GM19324 (cell line): ENCODE results near the gene MMP20.

Experiments
- ATAC-seq: cut with Tn5 transposase; IDR thresholded peaks from one replicate; pipeline ENCODE4 v1.9.1; 2021; ENCODE audit warnings: mild to moderate bottlenecking, moderate library complexity; ENCODE audit not compliant: unreplicated experiment, low FRiP score

The MMP20 gene

GRCh38 chr11:102596578-102596977, 28.6 kb downstream of the MMP20 start:
- ATAC-seq, result no peak

GRCh38 chr11:102592634-102593581, 32.2 kb downstream of the MMP20 start:
- ATAC-seq, result no peak

- ATAC-seq, result no peak
These were observed 33.0 kb downstream of the MMP20 start for GRCh38 chr11:102592131-102592530.

- ATAC-seq, result no peak
These were observed 33.9 kb downstream of the MMP20 start for GRCh38 chr11:102591160-102591718.

- no peak for ATAC-seq
These were observed 34.7 kb downstream of the MMP20 start for GRCh38 chr11:102590276-102591049.

GRCh38 chr11:102589047-102589459, 36.1 kb downstream of the MMP20 start:
- no peak for ATAC-seq

- ATAC-seq, result no peak
These were observed 37.4 kb downstream of the MMP20 start for GRCh38 chr11:102587722-102588121.

GRCh38 chr11:102583141-102583873, 41.8 kb downstream of the MMP20 start:
- no peak for ATAC-seq

- no peak for ATAC-seq
These were observed 43.0 kb downstream of the MMP20 start for GRCh38 chr11:102582140-102582539.

- no peak for ATAC-seq
These were observed 44.1 kb downstream of the MMP20 start for GRCh38 chr11:102581066-102581465.

- no peak for ATAC-seq
These were observed 44.8 kb downstream of the MMP20 start for GRCh38 chr11:102580185-102580951.

- no peak for ATAC-seq
These were observed 47.4 kb downstream of the MMP20 start for GRCh38 chr11:102577723-102578122.

GRCh38 chr11:102577182-102577581, 48.0 kb downstream of the MMP20 start:
- no peak for ATAC-seq

GRCh38 chr11:102576350-102576749, 48.8 kb downstream of the MMP20 start:
- ATAC-seq, result no peak

GRCh38 chr11:102575012-102575411, 50.1 kb downstream of the MMP20 start:
- no peak for ATAC-seq

- no peak for ATAC-seq
These were observed 51.3 kb downstream of the MMP20 start for GRCh38 chr11:102573851-102574250.

- no peak for ATAC-seq
These were observed 52.4 kb downstream of the MMP20 start for GRCh38 chr11:102572554-102573220.

- ATAC-seq, result no peak
These were observed 56.3 kb downstream of the MMP20 start for GRCh38 chr11:102568851-102569250.

GRCh38 chr11:102566112-102566511, 59.0 kb downstream of the MMP20 start:
- ATAC-seq, result no peak
